Activated CD4-positive, CD25-positive, alpha-beta regulatory T cell treated with anti-CD3 and anti-CD28 coated beads, Interleukin-2, amount 50 U/mL, for 24 hours (primary cell): ENCODE measurements around the gene PF4V1.
"Not testable (repeated sequence)": the region's sequence is repeated elsewhere in the genome, so short reads cannot be mapped to it uniquely, and the experiment has no call there.

Source experiments
- ATAC-seq, 2 donors: fragments of 150-1000 bp; cut with Tn5 transposase; one replicate each; pipeline ENCODE4 v1.10.0; 2021; ENCODE audit warnings: mild to moderate bottlenecking in 1 of 2, moderate library complexity in 1 of 2

The PF4V1 gene

DNA sequence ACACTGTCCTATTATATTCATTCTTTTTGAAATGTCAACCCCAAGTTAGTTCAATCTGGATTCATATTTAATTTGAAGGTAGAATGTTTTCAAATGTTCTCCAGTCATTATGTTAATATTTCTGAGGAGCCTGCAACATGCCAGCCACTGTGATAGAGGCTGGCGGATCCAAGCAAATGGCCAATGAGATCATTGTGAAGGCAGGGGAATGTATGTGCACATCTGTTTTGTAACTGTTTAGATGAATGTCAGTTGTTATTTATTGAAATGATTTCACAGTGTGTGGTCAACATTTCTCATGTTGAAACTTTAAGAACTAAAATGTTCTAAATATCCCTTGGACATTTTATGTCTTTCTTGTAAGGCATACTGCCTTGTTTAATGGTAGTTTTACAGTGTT, 17.7 kb downstream of the PF4V1 start:
- ATAC-seq: no peak

DNA sequence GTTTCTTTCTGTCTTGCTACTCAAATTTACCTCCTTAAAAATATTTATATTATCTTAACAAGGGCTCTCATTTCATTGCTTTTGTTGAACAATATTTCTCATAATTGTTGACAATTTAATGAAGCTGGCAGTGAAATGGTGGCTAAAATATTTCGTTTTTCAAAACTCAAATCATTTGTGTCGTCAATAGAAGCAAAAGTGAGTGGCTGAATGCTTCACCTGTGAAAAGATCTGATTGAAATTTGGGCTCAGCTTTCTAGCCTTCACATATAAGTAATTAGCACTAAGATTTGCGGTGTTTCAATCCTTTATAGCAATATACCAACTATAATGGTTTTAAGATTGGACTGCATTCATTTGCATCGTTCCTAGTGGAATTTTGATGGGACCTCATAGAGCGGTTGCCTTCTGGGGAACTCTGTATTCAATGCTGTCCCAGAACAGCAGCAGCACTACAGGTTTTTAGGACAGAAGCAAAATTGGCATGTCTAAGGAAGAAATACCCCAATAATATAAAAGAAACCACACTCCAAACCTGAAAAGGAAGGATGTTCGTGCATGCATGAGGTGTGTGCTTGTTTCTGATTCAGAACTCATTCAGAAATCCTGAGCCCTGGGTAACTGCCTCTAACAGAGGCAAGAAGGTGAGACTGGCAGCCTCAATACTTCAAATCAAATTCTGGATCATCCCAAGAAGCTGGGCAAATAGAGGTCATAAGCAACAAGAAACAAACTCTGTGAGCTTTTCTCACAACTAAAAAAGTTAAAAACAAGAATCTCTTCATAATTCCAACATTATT, 18.6 kb downstream of the PF4V1 start:
- ATAC-seq: no peak

DNA sequence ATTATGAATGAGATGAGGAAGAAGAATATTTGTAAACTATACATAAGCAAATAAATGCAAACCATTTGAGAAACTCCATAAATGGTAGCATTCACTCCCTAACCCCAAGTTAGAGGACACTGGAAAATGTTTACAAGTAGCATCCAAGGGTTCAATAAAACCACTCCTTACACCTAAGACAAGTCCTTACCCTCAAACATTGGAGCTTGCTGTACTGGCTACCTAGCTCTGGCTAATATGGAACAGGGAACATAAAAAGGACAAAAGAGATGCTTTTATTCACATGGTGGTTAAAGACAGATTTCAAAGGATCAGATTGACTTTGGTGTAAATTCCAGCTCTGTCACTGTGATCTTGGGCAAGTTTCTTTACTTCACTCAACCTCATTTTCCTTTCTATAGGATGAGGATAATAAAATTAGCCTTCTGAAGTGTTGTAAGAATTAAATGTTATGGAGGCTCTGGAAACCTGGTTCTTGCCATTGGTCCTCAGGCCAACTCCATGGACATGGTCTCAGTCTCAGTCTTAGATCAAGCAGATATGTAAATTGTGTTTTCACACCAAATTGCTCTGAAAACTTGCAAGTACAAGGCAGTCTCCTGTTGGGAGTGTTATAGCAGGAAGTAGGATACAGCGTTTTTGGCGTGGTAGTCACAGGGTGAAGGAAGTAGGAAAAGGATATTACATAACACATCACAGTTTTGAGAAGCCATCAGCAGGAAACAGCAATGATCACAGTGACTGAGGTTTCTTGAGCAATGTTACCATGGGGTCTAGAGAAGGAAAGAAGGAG, 19.4 kb downstream of the PF4V1 start:
- ATAC-seq: no peak

DNA sequence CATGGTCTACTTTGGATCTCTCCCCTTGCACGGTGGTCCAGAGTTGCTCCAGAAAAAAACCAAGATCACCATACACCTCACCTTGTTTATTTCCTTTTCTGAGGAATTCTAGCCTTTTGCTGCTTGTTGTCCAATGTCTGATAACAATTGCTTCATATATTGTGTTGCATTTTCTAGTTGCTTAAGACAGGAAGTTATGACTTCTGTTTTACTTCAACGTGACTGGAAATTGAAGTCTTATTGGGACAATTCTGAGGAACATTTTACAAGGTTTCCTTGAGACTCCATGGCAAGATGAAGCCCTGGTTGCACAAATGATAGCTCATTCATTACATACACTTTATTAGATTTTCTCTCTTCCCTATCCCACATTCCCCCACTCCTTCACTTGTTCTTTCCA, 21.3 kb downstream of the PF4V1 start:
- no peak for ATAC-seq

DNA sequence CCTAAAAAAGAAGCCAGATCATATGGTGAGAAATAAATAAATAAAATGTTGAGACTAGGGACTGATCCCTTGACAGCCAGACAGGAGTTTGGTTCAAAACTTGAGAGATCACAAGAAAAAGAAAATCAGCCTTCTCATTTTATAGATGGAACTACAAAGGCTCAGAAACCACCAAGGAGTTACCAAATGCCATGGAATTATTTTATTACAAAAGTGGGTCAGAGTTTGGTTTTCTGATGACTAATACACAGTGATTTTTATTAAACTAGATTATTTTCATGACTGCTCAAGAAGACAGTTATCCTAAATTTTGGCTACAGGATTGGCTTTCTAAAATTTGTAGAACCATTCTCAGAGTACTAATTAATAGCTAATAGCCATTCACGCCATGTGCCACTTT, 22.3 kb downstream of the PF4V1 start:
- no peak for ATAC-seq

DNA sequence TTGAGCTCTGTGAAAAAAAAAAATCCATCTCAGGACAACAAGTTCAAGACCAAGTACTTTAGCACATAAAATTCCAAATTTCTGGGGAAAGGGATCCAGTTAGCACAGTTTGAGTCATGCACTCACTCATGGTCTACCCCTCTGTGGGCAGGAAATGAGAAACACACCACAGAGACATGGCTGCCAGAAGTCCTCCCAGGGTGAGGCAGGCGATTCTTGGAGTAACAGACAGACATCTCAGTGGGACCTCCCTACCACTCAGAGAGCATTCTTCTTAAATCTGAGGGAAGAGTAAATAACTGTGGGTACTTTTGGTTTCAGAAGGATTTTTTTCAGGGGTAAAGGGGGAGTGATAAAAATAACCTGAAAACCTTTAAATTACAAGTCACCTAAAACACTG, 30.2 kb downstream of the PF4V1 start:
- ATAC-seq: no peak

DNA sequence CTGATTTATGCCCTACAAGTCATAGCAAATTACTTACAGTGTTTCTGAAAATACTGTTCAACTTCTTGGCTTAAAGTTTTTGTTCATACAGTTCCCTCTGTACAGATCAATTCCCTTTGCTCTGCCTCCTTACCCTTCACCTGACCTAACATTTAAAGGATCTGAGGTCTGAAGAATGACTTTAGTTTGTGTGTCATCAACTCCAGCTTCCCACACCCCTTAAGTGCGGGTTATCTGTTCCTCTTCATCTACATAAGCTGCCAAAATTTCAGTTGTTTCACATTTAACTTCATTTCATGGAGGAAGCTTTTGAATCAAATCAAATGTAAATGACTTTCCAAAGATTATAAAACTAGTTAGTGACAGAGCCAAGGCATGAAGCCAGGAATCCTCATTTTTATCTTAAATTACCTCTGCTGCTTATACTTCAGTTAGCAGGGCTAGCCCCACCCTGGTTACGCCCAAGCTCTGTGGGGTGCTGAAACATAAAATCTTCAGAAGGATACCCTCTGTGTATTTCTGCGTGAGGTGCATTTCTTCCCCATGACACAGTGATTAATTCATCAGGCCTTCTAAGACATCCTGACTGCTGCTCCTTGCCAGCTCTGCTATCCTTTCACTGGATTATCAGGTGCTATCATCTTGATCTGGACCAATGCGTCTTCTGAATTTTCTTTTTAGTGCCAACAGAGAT, 32.6 kb downstream of the PF4V1 start:
- ATAC-seq: no peak

DNA sequence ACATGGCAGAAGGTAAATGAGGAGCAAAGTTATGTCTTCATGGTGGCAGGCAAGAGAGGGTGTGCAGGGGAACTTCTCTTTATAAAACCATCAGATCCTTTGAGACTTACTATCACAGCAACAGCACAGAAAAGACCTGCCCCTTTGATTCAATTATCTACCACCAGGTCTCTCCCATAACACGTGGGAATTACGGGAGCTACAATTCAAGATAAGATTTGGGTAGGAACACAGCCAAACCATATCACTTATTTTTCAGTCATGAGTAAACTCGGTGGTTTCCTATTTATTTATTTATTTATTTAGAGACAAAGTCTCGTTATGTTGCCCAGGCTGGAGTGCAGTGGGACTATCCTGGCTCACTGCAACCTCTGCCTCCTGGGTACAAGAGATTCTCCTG, 38.2 kb downstream of the PF4V1 start:
- no peak for ATAC-seq

DNA sequence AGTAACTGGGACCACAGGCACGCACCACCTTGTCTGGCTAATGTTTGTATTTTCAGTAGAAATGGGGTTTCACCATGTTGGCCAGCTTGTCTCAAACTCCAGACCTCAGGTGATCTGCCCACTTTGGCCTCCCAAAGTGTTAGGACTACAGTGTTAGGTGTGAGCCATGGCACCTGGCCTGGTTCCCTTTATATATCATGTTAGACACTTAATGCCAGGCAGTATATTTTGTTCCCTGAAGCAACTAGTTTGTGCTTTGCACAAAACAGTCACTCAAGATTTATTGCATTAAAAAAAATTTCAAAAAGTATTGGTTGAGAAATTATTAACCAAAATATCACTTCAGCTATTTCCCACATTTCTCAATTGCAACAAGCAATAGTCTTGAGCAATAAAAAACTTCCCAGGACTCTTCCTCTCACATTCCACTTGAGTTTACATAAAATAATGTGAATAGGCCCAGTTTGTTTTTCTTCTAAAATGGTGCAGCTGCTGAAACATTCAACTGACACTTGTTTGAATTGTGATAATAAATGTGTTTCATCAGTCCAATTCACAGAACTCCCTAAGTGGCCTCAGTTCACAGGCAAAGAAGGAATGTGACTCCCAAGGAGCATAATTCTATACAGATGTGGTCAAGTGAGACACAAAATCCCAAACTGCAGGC, 38.8 kb downstream of the PF4V1 start:
- no peak for ATAC-seq

DNA sequence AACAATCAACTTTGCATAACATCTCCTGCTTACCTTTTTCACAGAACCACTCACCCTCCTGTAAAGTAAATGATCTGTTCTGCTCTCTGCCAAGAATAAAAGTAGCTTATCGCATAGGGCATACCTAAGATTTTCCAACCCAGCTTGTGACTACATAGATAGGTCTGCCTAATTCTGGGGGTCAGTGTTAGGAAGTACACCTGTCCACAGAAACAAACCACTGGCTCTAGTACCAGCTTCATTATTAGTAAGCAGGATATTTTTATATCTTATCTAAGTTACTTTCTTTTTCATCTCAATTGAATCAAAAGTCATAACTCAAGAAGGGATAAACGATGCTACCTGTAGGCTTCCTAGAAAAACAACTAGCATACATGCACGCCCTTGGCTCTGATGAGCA, 39.9 kb downstream of the PF4V1 start:
- no peak for ATAC-seq

DNA sequence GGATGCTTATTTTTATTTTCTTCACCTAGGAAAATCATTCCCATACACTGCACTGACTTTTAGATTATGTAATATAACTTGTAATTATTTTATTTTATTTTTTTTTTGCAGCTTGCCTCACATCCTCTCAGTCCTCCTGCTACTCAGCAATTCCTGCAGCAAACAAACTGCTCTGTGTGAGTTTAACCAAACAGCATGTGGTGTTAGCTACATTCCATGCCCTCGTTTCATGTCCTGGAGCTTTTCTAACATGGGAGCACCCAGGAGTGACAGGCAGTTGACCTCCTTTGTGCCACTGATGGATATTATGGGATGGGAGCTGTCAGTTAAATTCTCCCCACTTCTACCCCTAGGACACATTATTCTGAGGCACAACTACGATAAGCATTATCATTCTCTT, 40.9 kb downstream of the PF4V1 start:
- no peak for ATAC-seq

DNA sequence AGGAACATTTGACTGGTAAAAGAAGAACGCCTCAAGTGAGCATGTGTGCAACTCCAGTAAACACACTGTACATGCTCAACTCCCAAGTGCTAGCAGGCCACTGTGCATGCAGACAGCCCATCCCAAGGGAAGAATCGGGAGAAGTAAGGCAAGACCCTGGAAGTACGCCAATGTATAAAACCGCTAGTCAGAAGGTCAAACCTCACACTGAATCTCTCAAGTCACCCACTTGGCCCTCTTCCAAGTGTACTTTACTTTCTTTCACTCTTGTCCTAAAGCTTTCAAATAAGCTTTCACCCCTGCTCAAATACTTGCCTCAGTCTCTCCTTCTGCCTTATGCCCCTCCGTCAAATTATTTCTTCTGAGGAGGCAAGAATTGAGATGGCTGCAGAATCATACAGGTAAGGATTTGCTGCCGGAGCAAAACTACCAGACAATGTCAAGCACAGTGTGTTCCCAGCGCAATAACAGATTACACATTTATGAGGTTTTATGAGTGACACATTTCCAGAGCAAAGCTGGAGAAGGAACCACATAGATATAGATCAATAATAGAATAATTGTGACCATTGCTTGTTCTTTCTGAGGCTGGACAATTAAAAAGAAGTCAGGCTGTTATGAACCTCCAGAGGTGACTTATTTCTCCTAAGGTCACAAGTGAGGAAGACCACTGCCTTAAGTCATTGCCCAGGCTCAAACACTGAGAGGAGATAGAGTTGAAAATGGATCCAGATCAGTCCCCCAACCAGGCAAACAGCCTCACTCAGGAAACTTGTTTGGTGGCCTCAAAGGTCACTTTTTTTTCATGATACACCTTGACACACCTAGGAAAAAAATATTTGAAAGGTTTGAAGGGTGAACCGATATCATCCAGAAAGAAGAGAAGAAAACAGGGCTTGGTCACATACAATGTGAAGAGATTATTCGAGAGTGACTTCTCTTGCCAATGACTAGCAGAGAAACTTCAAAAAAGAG, 42.4 kb downstream of the PF4V1 start:
- no peak for ATAC-seq

DNA sequence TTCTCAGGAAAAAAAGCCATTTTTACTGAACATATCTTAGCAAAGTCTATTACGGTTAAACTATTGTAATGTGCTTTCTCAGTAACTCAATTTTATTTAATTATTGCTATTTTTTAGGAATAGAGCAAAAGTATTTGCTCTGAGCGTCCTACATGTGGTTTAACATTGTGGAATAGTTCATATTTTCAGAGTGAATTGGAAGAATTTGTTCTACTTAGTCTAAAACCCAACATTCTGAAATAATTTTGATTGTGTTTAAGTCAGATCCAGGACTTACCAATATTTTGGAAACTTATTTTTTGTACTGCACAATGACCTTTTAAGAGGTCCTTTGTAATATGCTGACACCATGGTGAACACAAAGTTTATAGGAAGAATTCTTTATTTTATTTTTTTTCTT, 43.3 kb downstream of the PF4V1 start:
- ATAC-seq: no peak

DNA sequence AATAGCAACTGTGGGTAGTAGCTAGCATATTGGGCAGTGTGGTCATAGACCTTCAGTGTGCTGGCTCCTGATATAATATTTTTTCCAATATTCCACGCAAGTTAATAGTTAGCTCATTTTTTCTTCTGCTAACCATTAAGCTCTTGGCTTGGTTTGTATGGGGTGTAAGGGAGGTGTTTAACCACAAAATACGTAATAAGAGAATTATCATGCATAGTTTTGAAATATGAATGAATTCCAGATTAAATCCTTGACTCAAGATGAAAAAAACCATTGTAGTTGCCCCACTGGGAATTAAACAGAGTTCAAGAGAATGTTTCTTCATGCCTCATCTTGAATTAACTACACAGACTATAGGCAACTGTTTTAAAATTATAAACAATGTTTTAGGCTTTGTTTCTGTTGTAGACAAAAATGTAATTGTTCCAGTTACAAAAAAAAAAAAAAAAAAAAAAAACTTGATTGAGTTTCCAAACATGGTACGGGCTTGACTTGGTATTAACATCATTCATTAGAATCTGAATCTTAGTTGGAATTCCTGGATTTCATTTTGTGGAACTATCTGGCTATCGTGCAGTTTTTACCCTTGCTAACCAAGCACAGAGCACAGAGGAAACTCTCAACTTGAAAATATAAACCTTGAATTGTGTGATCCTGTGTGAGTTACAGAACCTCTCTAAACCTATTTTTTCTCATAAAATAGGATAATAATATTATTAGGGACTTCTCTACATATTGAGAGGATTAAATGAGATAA, 44.5 kb downstream of the PF4V1 start:
- no peak for ATAC-seq

DNA sequence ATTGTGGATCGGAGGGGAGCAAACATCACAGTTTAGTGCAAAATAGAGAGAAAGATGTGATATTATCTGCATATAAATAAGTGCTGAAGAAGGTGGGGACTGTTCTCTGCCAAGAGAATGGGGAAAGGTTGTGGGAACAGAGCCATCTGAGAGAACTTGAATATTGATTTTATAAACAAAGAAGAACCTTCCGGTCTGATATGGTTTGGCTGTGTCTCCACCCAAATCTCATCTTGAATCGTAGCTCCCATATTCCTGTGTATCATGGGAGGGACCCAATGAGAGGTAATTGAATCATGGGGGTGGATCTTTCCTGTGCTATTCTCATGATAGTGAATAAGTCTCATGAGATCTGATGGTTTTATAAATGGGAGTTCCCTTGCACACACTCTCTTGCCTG, 46.2 kb downstream of the PF4V1 start:
- not testable (repeated sequence) for ATAC-seq

DNA sequence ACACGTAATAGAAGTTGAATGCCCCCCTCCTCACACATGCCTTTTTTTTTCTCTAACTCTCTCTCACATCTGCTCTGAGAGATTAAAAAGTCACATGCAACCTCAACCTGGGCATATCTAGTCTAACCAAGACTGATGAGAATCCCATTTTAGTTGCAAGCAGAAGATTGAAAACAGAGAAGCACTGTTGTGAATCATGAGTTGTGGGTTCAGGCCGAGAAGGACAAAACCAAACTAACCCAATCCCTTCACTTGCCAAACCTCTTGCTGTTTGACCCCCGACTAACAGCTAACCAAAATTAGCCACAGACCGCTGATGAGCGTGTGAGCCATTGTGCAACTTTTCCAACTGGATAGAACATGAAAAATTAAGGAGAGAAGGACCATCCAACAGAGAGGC, 47.9 kb downstream of the PF4V1 start:
- no peak for ATAC-seq

DNA sequence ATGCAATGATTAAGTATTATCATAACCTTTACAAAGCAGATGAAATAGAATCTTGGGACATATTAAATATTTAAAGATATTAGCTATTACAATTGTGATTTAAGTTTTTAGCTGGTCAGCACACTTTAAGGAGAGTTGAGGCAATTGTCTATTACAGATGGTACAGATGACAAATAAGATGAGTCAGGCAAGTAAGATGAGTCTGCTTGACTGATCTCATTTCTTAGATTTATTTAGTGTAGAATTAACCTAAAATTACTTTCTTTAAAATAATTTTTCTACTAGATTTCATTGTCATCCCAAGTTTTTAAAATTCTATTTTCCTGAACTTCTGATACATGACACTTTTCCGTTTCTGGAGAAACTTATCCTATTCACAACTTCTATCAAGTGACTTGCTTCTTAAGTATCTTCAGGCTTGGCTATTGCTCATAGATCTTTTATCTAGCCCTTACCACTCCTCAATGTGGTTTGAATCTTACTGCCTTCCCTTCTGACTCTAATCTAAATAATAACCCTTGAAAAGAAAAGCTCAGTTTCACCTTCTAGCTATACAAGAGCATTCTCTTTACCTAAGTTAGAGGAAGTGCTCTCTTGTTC, 49.0 kb downstream of the PF4V1 start:
- ATAC-seq: no peak

DNA sequence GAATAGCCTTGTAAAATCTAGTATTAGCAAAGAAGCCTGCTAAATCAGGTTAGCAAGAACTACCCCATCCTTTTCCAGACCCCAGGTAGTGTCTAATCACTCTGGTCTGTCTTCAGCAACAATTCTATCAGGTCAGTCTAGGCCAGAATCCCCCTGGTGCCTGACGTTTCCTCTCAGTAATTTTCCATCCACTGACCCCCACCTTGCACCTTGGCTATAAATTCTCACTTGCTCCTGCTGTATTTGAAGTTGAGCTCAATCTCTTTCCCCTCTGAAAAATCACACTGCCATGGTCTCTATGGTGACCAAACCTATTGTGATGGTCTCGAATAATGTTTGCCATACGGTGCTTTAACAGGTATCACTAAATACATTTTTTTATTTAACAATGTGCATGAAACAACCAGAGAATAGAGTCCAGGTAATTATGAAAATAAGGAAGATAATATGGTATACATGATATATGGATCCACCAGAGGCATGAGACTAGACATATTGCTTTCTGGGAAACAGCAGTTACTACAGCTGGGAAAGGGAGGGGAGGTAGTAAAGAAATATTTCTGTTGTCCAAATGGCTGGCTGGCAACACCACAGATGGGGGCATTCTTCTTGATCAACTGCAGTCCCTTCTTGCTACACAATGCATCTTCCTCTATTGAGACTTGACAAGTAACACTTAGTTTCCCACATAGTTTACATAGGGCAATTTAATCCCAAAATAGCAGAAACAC, 49.9 kb downstream of the PF4V1 start:
- ATAC-seq: no peak
